K562 treated with DMSO at 1 percent for 4 hours (cell line): ENCODE measurements around the gene GRAMD1B. TPM values are rescaled to one million over a fixed set of nuclear protein-coding genes. Genes with fewer than 3 reads are reported as not detected.

Source experiments
- total RNA-seq: library from RNA; unstranded; fragments of 300-600 nt; gene quantifications from 2 replicates; pipeline ENCODE4 v1.2.3, GENCODE V29; 2022; ENCODE audit not compliant: insufficient read depth

GRAMD1B gene
- 0.62 and 2.6 TPM in 2 replicates for total RNA-seq

DNA sequence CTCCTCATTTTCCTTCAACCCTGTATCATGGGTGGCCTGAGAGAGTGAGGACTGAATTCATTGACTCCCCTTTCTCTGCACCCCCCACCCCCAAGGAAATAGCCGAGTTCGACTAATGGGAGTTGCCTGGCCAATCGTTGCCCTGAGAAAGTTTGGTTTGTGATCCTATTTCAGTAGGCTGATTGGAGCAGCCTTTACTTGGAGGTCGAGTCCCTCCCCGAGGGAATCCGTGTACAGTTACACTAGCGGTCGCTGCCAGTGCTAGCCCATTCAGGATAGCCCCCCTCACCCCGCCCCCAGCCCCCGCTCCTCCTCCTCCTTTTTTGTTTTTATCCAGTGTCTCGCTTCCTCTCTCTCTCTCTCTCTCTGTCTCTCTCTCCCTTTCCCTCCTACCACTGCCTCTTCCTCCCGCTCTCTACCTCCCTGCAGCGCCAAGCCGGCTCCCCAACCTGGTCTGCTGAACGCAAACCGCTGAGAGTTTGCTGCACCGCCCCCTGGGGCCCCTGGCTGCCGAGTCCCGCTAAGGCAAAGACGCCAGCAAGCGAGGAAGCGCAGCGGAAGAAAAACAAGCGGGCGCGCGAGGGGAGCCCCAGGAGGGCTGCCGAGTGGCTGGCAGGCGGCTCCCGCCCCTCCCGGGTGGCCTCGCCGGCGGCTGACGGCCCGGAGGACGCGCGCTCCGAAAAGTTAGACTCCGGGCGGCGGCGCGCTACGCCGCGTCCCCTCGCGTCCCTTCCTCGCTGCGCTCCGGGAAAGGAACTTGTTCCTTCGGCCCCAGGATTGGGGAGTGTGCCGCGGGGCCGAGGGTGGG, at the start of gene GRAMD1B:
Gene GRAMD1B, plus strand, starts transcription at position 357 of the 808 bp plus-strand sequence. CDS start 524 bp downstream, outside the sequence.

DNA sequence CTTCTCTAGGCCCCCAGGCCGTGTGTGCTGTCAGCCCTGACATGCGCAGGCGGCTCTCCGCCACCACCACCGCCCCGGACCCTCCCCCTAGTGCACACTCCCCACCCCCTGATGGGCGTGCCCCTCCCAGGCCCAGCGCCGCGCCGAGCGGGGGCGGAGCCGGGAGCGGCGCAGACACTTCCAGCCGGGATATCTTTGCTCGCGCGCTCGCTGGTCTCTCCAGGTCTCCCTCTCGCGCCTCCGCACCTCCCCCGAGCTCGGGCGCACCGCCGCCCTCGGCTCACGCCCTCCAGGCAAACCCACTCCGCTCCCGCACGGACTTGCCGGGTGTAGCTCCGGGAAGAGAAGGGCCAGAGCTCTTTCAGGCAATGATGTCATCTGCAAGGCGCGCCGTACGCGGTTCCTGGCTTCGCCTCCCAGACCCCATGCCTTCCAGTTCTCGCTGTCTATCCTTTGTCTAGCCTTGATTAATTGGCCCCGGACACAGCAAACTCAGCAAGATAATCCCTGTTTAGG, 224.6 kb downstream of the GRAMD1B start, which contains the start of gene SCN3B:
Gene SCN3B, minus strand, starts transcription at position 59 of the 516 bp plus-strand sequence. CDS start 823 bp downstream, outside the sequence.

Other genes with a start within 250 kb of the GRAMD1B start
- gene CLMP, start 235.0 kb upstream of the GRAMD1B start, total RNA-seq: not detected in 2 replicates
- gene SCN3B, start 224.4 kb downstream of the GRAMD1B start, total RNA-seq: not detected in 2 replicates